ENCODE results near the gene METTL13. TPM values are rescaled to one million over a fixed set of nuclear protein-coding genes. Genes with fewer than 3 reads are reported as not detected.

The METTL13 gene
- total and polyA plus RNA-seq, 2 of the 8 experiments (the other 6 are each of a cell fraction or from before 2014, with no cell fraction given) = 38.1 to 66.3 TPM

GRCh38 chr1:171798311-171798710 is 16.9 kb downstream of the METTL13 start:
- H3K56ac ChIP-seq (replicated peaks; ENCODE audit: insufficient read length, low read depth, low read length) = no peak overlapping the region
- peaks cover 0 to 11% (median 5%) of the 10 kb centered on the region in 4 experiments; a peak in 3 of 7 replicates for H3K4me1 ChIP-seq (replicated peaks in 1 of 4; ENCODE audit: control insufficient read depth in 3 of 4, insufficient read depth in 4 of 4, low read length in 3 of 4)
- H3K27ac ChIP-seq (ENCODE audit: low read depth, low read length) = no peak overlapping the region
- no peak overlapping the region for H2BK12ac ChIP-seq (ENCODE audit: low read depth, low read length)
- H2BK15ac ChIP-seq (ENCODE audit: low read length) = no peak overlapping the region
- no peak overlapping the region for H3K4me3 ChIP-seq (ENCODE audit: extremely low read depth in 1 of 4, insufficient read depth in 2 of 4, low read depth in 3 of 4, low read length in 4 of 4)
- H2BK5ac ChIP-seq (ENCODE audit: low read depth, low read length) = no peak overlapping the region
- H3K4ac ChIP-seq (replicated peaks; ENCODE audit: insufficient read length, low read depth, low read length) = no peak overlapping the region
- no peak for DNase-seq (ENCODE audit: low read depth in 1 of 2, low spot score in 2 of 2)
- WGBS, 2 experiments (ENCODE audit: extremely low coverage in 1 of 2, insufficient coverage in 1 of 2, insufficient read length in 1 of 2, insufficient replicate concordance in 2 of 2, low coverage in 1 of 2, low lambda C conversion rate in 2 of 2, missing lambda C conversion rate in 1 of 2) = 92% methylated on average over 3 of the region's 3 CpGs; no CpG with 5 or more reads in 1 of the 2 experiments
- H3K27me3 ChIP-seq (replicated peaks in 1 of 4; ENCODE audit: control insufficient read depth in 3 of 4, extremely low read depth in 1 of 4, insufficient read depth in 3 of 4, low read length in 3 of 4) = no peaks in the 10 kb centered on the region
- H2AFZ ChIP-seq (ENCODE audit: low read length) = no peak overlapping the region
- H3K23me2 ChIP-seq (ENCODE audit: low read depth, low read length) = no peaks in the 10 kb centered on the region
- H2BK20ac ChIP-seq (ENCODE audit: low read length) = no peak overlapping the region
- ChIA-PET POLR2A (ENCODE audit: partially characterized antibody) (interaction anchor here (0.9 kb wide), 1 partner anchor 17 kb away, joined by 4 read pairs; the partner anchor contains the start of gene METTL13), CTCF (ENCODE audit: partially characterized antibody) (interaction anchor here (0.5 to 16.4 kb wide), 13 partner anchors 9 to 292 kb away, joined by 3 to 694 read pairs (median 10); partner anchors contain the start of gene METTL13)
- H3K4me2 ChIP-seq (ENCODE audit: insufficient read depth in 1 of 2, low read depth in 2 of 2, low read length in 2 of 2) = no peak overlapping the region
- H3K14ac ChIP-seq (ENCODE audit: insufficient read length) = no peak overlapping the region
- no peaks in the 10 kb centered on the region for H3K79me2 ChIP-seq (ENCODE audit: control insufficient read depth in 1 of 2, insufficient read depth in 2 of 2, low read length in 2 of 2)
- H4K5ac ChIP-seq (ENCODE audit: insufficient read length, low read depth, low read length) = no peak overlapping the region
- no peak overlapping the region for H2BK120ac ChIP-seq (replicated peaks; ENCODE audit: low read depth, low read length)
- no peak overlapping the region for H2AK5ac ChIP-seq (ENCODE audit: low read depth, low read length)
- no peak overlapping the region for H4K8ac ChIP-seq (ENCODE audit: extremely low read depth, insufficient read depth, low read length)
- no peak for FAIRE-seq
- no peak for TF ChIP-seq KDM1A (IDR thresholded peaks at IDR 0.05; ENCODE audit: borderline replicate concordance, low read length)
- no peak for TF ChIP-seq RAD21 (IDR thresholded peaks at IDR 0.05 in 1 of 2, conservative IDR thresholded peaks at IDR 0.05 in 1 of 2; ENCODE audit: low read depth in 2 of 2, low read length in 2 of 2)
- no peak for TF ChIP-seq CHD1 (IDR thresholded peaks at IDR 0.05; ENCODE audit: low read depth, low read length)
- no peak for TF ChIP-seq GTF2F1 (IDR thresholded peaks at IDR 0.05; ENCODE audit: borderline replicate concordance, low read depth, low read length)
- TF ChIP-seq MAFK (IDR thresholded peaks at IDR 0.05; ENCODE audit: low read depth, low read length) = no peak
- TF ChIP-seq RFX5 (IDR thresholded peaks at IDR 0.05; ENCODE audit: borderline replicate concordance, low read depth, low read length) = no peak
- no peak for TF ChIP-seq GABPA (IDR thresholded peaks at IDR 0.05; ENCODE audit: borderline replicate concordance, insufficient read depth, low read length)
- no peak for TF ChIP-seq SIN3A (conservative IDR thresholded peaks at IDR 0.05 in 1 of 2, IDR thresholded peaks at IDR 0.05 in 1 of 2; ENCODE audit: low read depth in 1 of 2, low read length in 2 of 2)
- TF ChIP-seq USF2 (IDR thresholded peaks at IDR 0.05; ENCODE audit: low read length) = no peak
- no peak for TF ChIP-seq POLR2AphosphoS5 (IDR thresholded peaks at IDR 0.05; ENCODE audit: low read depth, low read length)
- TF ChIP-seq EP300 (IDR thresholded peaks at IDR 0.05; ENCODE audit: borderline replicate concordance in 1 of 2, low read depth in 2 of 2, low read length in 2 of 2) = no peak
- no peak for TF ChIP-seq NANOG (IDR thresholded peaks at IDR 0.05; ENCODE audit: insufficient read depth, low read depth, low read length, poor library complexity, severe bottlenecking)
- no peak overlapping the region for H3K18ac ChIP-seq (ENCODE audit: extremely low read depth, low read length)
- peaks cover 16 to 45% (median 38%) of the 10 kb centered on the region in 4 experiments for H3K36me3 ChIP-seq (ENCODE audit: control insufficient read depth in 2 of 4, insufficient read depth in 4 of 4, low read length in 3 of 4)
- no peaks in the 10 kb centered on the region for H3K79me1 ChIP-seq (ENCODE audit: low read depth, low read length)
- H4K20me1 ChIP-seq (replicated peaks in 1 of 2; ENCODE audit: control insufficient read depth in 1 of 2, insufficient read depth in 2 of 2, low read length in 2 of 2) = no peaks in the 10 kb centered on the region
- no peak overlapping the region for H3K23ac ChIP-seq (ENCODE audit: insufficient read length)
- H4K91ac ChIP-seq (replicated peaks; ENCODE audit: insufficient read length, low read length) = no peak overlapping the region
- H3K9ac ChIP-seq (replicated peaks in 1 of 4; ENCODE audit: extremely low read depth in 1 of 4, low read depth in 3 of 4, low read length in 3 of 4) = no peak overlapping the region
- H3K9me3 ChIP-seq (ENCODE audit: insufficient read depth in 2 of 2, low read depth in 1 of 2, low read length in 1 of 2) = no peaks in the 10 kb centered on the region
